Measurements from ENCODE around the gene RIMOC1.

GRCh38 chr5:41869724-41870626, 34.2 kb upstream of the RIMOC1 start, which contains the start of gene OXCT1:
- TF ChIP-seq YY1 (IDR thresholded peaks at IDR 0.05; ENCODE audit: insufficient read depth, insufficient read length) (peak; percentile 26), SUZ12 (IDR thresholded peaks at IDR 0.05; ENCODE audit: extremely low read depth, insufficient read depth, insufficient read length) (no peak)

All from NT2/D1 (cell line).